ENCODE data around the gene PJA2.

Gene PJA2

GRCh38 chr5:109327570-109327969, 82.2 kb downstream of the PJA2 start:
- H3K4me3 ChIP-seq (replicated peaks; ENCODE audit: insufficient read depth, low read length): no peak overlapping the region
- TF ChIP-seq POLR2AphosphoS5 (IDR thresholded peaks at IDR 0.05; ENCODE audit: low read depth): no peak
- no peak for TF ChIP-seq GABPA (IDR thresholded peaks at IDR 0.05; ENCODE audit: low read depth)
- H3K27ac ChIP-seq (replicated peaks): no peak overlapping the region
- H3K27me3 ChIP-seq (ENCODE audit: insufficient read depth, poor library complexity, severe bottlenecking): no peaks in the 10 kb centered on the region
- DNase-seq (ENCODE audit: low read depth in 1 of 2, low spot score in 1 of 2): no peak

- H3K4me3 ChIP-seq (replicated peaks; ENCODE audit: insufficient read depth, low read length): no peak overlapping the region
- no peak for DNase-seq (ENCODE audit: low read depth in 1 of 2, low spot score in 1 of 2)
- TF ChIP-seq, protein P1, sequence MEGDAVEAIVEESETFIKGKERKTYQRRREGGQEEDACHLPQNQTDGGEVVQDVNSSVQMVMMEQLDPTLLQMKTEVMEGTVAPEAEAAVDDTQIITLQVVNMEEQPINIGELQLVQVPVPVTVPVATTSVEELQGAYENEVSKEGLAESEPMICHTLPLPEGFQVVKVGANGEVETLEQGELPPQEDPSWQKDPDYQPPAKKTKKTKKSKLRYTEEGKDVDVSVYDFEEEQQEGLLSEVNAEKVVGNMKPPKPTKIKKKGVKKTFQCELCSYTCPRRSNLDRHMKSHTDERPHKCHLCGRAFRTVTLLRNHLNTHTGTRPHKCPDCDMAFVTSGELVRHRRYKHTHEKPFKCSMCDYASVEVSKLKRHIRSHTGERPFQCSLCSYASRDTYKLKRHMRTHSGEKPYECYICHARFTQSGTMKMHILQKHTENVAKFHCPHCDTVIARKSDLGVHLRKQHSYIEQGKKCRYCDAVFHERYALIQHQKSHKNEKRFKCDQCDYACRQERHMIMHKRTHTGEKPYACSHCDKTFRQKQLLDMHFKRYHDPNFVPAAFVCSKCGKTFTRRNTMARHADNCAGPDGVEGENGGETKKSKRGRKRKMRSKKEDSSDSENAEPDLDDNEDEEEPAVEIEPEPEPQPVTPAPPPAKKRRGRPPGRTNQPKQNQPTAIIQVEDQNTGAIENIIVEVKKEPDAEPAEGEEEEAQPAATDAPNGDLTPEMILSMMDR (IDR thresholded peaks at IDR 0.05; ENCODE audit: insufficient read depth, low read length): no peak
- TF ChIP-seq REST (IDR thresholded peaks at IDR 0.05; ENCODE audit: insufficient replicate concordance, low read depth): no peak
- no peak for TF ChIP-seq GABPA (IDR thresholded peaks at IDR 0.05; ENCODE audit: low read depth)
- no peak for TF ChIP-seq POLR2AphosphoS5 (IDR thresholded peaks at IDR 0.05; ENCODE audit: low read depth)
- TF ChIP-seq SPI1 (IDR thresholded peaks at IDR 0.05; ENCODE audit: borderline replicate concordance, low read depth): no peak
- no peaks in the 10 kb centered on the region for H3K27me3 ChIP-seq (ENCODE audit: insufficient read depth, poor library complexity, severe bottlenecking)
- H3K27ac ChIP-seq (replicated peaks): no peak overlapping the region
Measured at GRCh38 chr5:109326919-109327318, 82.9 kb downstream of the PJA2 start.

- no peak for DNase-seq (ENCODE audit: low read depth in 1 of 2, low spot score in 1 of 2)
- Histone ChIP-seq H3K27me3 (ENCODE audit: insufficient read depth, poor library complexity, severe bottlenecking) (no peaks in the 10 kb centered on the region), H3K4me3 (replicated peaks; ENCODE audit: insufficient read depth, low read length) (no peak overlapping the region), H3K27ac (replicated peaks) (no peak overlapping the region)
- TF ChIP-seq SPI1 (IDR thresholded peaks at IDR 0.05; ENCODE audit: borderline replicate concordance, low read depth) (no peak), GABPA (IDR thresholded peaks at IDR 0.05; ENCODE audit: low read depth) (no peak), POLR2AphosphoS5 (IDR thresholded peaks at IDR 0.05; ENCODE audit: low read depth) (no peak), REST (IDR thresholded peaks at IDR 0.05; ENCODE audit: insufficient replicate concordance, low read depth) (no peak)
- TF ChIP-seq, protein P1 (IDR thresholded peaks at IDR 0.05; ENCODE audit: insufficient read depth, low read length): no peak
Measured at GRCh38 chr5:109325456-109325855, 84.3 kb downstream of the PJA2 start.

DNA sequence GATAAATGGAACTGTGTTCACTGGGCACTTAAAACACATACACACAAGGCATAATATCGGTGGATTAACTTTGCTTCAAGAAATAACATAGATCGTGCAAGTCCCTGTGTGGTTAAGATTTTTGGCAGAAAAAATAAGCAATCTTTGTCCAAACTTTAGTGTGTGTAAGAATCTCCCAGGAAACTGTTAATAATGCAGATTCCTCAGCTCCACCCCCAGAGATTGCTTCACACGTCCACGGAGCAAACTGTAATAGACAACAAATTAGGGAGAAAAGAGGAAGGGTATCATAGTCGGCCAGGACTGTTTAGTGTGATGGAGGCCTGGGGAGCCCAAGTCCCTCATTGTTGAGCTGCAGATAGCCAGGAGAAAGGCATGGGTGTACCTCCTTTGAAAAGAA, 84.8 kb downstream of the PJA2 start:
- no peaks in the 10 kb centered on the region for H3K27me3 ChIP-seq (ENCODE audit: insufficient read depth, poor library complexity, severe bottlenecking)

More for the DNA sequence above, 84.8 kb downstream of the PJA2 start:
- Histone ChIP-seq H3K27ac (replicated peaks) (no peak overlapping the region), H3K4me3 (replicated peaks; ENCODE audit: insufficient read depth, low read length) (no peak overlapping the region)
- TF ChIP-seq POLR2AphosphoS5 (IDR thresholded peaks at IDR 0.05; ENCODE audit: low read depth): no peak
- no peak for TF ChIP-seq SPI1 (IDR thresholded peaks at IDR 0.05; ENCODE audit: borderline replicate concordance, low read depth)
- TF ChIP-seq, protein P1 (IDR thresholded peaks at IDR 0.05; ENCODE audit: insufficient read depth, low read length): no peak
- no peak for TF ChIP-seq REST (IDR thresholded peaks at IDR 0.05; ENCODE audit: insufficient replicate concordance, low read depth)
- no peak for TF ChIP-seq GABPA (IDR thresholded peaks at IDR 0.05; ENCODE audit: low read depth)
- no peak for DNase-seq (ENCODE audit: low read depth in 1 of 2, low spot score in 1 of 2)

All from HL-60 (cell line).